NCI-H1417 treated with DMSO at 0.1 percent for 48 hours (cell line): Measurements from ENCODE around the gene MYNN.

Source experiments
- DNase-seq: peaks from one replicate; lab custom pipeline; 2025; lab: John Stamatoyannopoulos, UW

Gene MYNN

DNA sequence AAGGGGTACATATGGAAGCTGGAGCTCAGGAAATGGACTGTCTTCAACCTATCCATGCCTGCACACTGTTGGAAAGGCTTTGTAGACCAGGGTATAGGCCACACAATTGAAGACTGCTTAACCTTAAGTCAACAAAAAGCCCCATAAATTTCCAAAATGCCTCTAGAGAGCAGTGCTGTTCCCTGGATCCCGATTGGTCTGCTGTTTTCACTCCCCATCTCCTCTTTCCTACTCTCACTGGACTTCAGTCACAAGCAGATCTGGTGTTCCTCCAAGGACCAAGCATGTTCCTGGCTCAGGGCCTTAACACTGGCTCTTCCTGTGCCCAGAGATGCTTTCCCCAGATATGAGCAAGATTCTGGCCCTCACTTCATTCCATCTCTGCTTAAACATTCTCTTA, 62.3 kb downstream of the MYNN start:
- no peak for DNase-seq

DNA sequence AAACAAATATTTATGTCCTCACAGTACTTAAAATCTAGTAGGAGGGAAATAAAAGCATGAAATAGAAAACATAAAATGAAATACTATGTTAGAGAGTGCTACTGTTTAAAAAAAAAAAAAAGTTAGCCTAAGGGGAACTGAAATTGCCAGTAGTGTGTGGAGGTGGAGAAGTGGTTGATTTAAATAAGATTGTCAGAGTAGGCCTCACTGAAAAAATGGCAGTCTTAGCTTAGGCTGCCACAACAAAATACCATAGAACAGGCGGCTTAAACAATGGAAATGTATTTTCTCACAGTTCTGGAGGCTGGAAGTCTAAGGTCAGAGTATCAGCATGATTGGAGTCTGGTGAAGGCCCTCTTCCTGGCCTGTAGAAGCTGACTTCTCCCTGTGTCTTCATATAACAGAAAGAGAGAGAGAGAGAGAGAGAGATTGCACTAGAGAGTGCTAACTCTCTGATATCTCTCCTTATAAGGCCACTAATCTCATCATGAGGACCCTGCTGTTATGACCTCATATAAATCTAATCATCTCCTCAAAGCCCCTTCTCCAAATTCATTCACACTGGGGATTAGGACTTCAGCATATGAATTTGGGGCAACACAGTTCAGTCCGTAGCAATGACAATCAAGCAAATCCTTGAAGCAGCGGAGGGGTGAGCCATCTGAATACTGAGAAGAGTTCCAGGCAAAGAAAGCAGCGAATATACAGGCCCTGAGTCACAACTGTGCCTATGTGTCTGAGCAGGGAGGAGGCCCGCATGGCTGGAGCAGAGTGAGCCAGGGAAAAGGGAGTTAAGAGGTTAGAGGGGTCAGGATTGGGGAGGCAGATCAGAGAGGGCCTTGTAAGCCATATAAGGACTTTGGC, 63.1 kb downstream of the MYNN start:
- DNase-seq: no peak

DNA sequence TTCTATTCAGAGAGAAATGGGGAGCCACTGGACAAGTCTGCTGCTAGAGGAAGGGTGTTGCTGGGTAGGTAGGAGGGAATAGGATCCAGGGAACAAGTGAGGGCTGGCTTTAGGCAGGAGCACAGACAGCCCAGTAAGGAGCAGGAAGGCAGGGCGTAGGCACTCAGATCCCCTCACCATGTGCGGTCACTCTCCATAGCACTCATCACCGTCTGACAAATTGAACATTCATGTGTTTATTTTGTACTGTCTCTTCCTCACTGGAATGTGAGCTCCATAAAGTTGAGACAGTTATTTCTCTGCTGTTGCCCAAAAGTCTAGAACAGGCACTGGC, 63.7 kb downstream of the MYNN start:
- no peak for DNase-seq

DNA sequence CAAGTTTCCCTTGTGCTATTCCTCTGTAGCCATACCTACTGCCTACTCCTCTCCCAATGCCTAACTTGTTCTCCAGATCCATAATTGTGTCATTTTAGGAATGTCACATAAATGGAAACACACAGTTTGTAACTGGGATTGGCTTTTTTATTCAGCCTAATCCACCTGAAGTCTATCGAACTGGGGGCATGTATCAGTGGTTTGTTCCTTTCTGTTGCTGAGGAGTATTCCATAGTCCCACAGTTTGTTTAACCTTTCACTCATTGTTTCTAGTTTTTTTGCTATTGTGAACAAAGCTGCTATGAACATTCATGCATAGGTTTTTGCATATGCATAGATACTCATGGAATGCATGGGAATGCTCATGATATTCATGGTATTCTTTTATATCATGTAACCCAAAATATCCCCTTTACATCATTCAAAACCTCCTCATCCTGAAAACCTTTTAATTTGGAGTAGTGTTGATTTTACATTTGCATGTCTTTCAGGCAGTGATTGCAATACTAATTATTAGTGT, 65.4 kb downstream of the MYNN start:
- DNase-seq: no peak
